ENCODE data around the gene FLAD1.

DNA sequence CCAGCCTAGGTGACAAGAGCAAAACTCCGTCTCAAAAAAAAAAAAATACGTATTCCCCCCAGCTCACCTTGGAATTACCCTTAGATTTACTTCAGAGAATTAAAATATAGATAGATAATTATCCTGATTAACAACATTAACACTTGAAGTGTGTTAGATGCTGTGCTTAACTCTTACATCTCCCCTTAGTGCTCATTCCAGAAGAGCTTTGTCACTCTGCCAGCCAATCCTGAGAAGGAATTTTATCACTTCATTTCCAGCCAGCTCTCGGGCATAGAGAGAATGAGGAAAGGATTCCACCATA lies 11.0 kb upstream of the FLAD1 start:
- no peak for TF ChIP-seq ZNF121 (tag by site-specific recombination; IDR thresholded peaks at IDR 0.05)
- TF ChIP-seq MZF1 (tag by site-specific recombination; IDR thresholded peaks at IDR 0.05; ENCODE audit: borderline replicate concordance) = no peak
- TF ChIP-seq ZNF274 (IDR thresholded peaks at IDR 0.05; ENCODE audit: low read length) = no peak
- no peak for TF ChIP-seq ZNF274 (tag by site-specific recombination; IDR thresholded peaks at IDR 0.05; ENCODE audit: borderline replicate concordance)
- TF ChIP-seq ZNF549 (tag by site-specific recombination; IDR thresholded peaks at IDR 0.05) = no peak
- no peak for TF ChIP-seq ZBTB7A (tag by site-specific recombination; IDR thresholded peaks at IDR 0.05; ENCODE audit: low read depth)

Data from HEK293 (cell line).